Brain microvascular endothelial cell (primary cell): Measurements from ENCODE around the gene CIRBP.
"Not testable (repeated sequence)": the region's sequence is repeated elsewhere in the genome, so short reads cannot be mapped to it uniquely, and the experiment has no call there.

ENCODE experiments used
- DNase-seq: peaks from one replicate; pipeline ENCODE4 v3.0.0-alpha.2; 2020
- H3K27ac ChIP-seq: fragments of 250-450 bp; sonication (Bioruptor Pico); 2 replicates; pipeline ENCODE4 v1.5.1; 2020; ENCODE audit warnings: mild to moderate bottlenecking, moderate library complexity
- H3K27me3 ChIP-seq: fragments of 250-450 bp; sonication (Bioruptor Pico); replicated peaks from 2 replicates; pipeline ENCODE4 v1.5.1; 2020; ENCODE audit warnings: mild to moderate bottlenecking
- H3K36me3 ChIP-seq: fragments of 250-450 bp; sonication (Bioruptor Pico); replicated peaks from 2 replicates; pipeline ENCODE4 v1.5.1; 2020; ENCODE audit warnings: mild to moderate bottlenecking
- H3K4me3 ChIP-seq: 2 replicates; pipeline ENCODE4 v1.5.1; 2011; ENCODE audit warnings: low read depth, mild to moderate bottlenecking, control low read depth, low read length, moderate library complexity
- CTCF ChIP-seq: IDR thresholded peaks from 2 replicates; pipeline ENCODE4 v1.5.1; 2011; ENCODE audit warnings: low read depth, mild to moderate bottlenecking, moderate library complexity, low read length, control low read depth, inconsistent platforms; ENCODE audit errors: missing control alignments
- in situ Hi-C: cut with HindIII; loops from 2 replicates; pipeline ENCODE4 v1.10.0; 2017; ENCODE audit warnings: low sequenced_read_pairs, low pct_ligation_motif_present

CIRBP gene

GRCh38 chr19:1241417-1242095 lies 27.6 kb upstream of the CIRBP start, which contains the start of gene ATP5F1D:
Gene ATP5F1D, plus strand, starts transcription at chr19:1241751. Its CDS starts 100 bp downstream, at chr19:1241851.
- DNase-seq: peak; percentile 89
- no peak for TF ChIP-seq CTCF
- no peaks in the 10 kb centered on the region for H3K27me3 ChIP-seq
- H3K27ac ChIP-seq: peak within 1 kb of the TSS; percentile 52
- in situ Hi-C loops: loop anchor here (25.0 kb wide), 1 partner anchor 129 kb away; the partner anchor contains the start of gene GPX4
- peak within 1 kb of the TSS; percentile 72 for H3K4me3 ChIP-seq
- H3K36me3 ChIP-seq: no peaks in the 10 kb centered on the region

- DNase-seq: peak; percentile 65
- H3K4me3 ChIP-seq: no peak overlapping the region
- H3K27ac ChIP-seq: no peak overlapping the region
- in situ Hi-C loops: loop anchor here (25.0 kb wide), 1 partner anchor 132 kb away; the partner anchor contains the start of gene GPX4
- H3K36me3 ChIP-seq: no peaks in the 10 kb centered on the region
- TF ChIP-seq CTCF: peak; percentile 91
- no peaks in the 10 kb centered on the region for H3K27me3 ChIP-seq
Measured at GRCh38 chr19:1243768-1244692, 25.1 kb upstream of the CIRBP start.

GRCh38 chr19:1244693-1245451 lies 24.3 kb upstream of the CIRBP start:
- no peak for TF ChIP-seq CTCF
- DNase-seq: no peak
- Histone ChIP-seq H3K27ac (no peak overlapping the region), H3K36me3 (peaks cover 2% of the 10 kb centered on the region), H3K27me3 (no peaks in the 10 kb centered on the region), H3K4me3 (no peak overlapping the region)
- in situ Hi-C loops: loop anchor here (25.0 kb wide), 1 partner anchor 133 kb away; the partner anchor contains the start of gene GPX4

- H3K4me3 ChIP-seq: no peak overlapping the region
- in situ Hi-C loops: loop anchor here (25.0 kb wide), 1 partner anchor 133 kb away; the partner anchor contains the start of gene GPX4
- H3K27ac ChIP-seq: no peak overlapping the region
- no peak for TF ChIP-seq CTCF
- peaks cover 10% of the 10 kb centered on the region for H3K36me3 ChIP-seq
- DNase-seq: no peak
- no peaks in the 10 kb centered on the region for H3K27me3 ChIP-seq
Measured at GRCh38 chr19:1245494-1246264, 23.5 kb upstream of the CIRBP start.

- DNase-seq: not testable (repeated sequence)
Measured at GRCh38 chr19:1246265-1247087, 22.7 kb upstream of the CIRBP start.

More at GRCh38 chr19:1246265-1247087, 22.7 kb upstream of the CIRBP start:
- not testable (repeated sequence) for H3K27me3 ChIP-seq, H3K27ac ChIP-seq, H3K4me3 ChIP-seq
- in situ Hi-C loops: loop anchor here (25.0 kb wide), 1 partner anchor 134 kb away; the partner anchor contains the start of gene GPX4
- H3K36me3 ChIP-seq: peaks cover 18% of the 10 kb centered on the region
